ENCODE results near the gene TMEM229B.

The TMEM229B gene

GRCh38 chr14:67421356-67422224 is 66.9 kb downstream of the TMEM229B start:
- no peak for TF ChIP-seq ZNF274 (IDR thresholded peaks at IDR 0.05; ENCODE audit: low read depth, low read length)
- no peak overlapping the region for H3K4me3 ChIP-seq (ENCODE audit: low read length)
